Muscle of back (tissue), 11 donors: Measurements from ENCODE around the gene SELENOV. TPM values are rescaled to one million over a fixed set of nuclear protein-coding genes. Genes with fewer than 3 reads are reported as not detected.

Source experiments
- DNase-seq, 3 donors: peaks; one replicate each; pipeline versions ENCODE4 v3.0.0 to v3.0.0-alpha.2; 2013
- polyA plus RNA-seq, 10 donors: library from polyadenylated mRNA; unstranded; fragments of 120-200 nt; gene quantifications; one replicate each; pipeline ENCODE4 v1.2.1, GENCODE V29; 2013; ENCODE audit not compliant: insufficient read length in 10 of 10

SELENOV gene
- polyA plus RNA-seq, 10 donors = 0.13 TPM; not detected in 9

- no peak for DNase-seq
These were observed 43.1 kb downstream of the SELENOV start for GRCh38 chr19:39557811-39558623.

- no peak for DNase-seq
These were observed 43.7 kb downstream of the SELENOV start for GRCh38 chr19:39558624-39559117.

GRCh38 chr19:39563408-39563807 lies 48.5 kb downstream of the SELENOV start:
- no peak for DNase-seq

GRCh38 chr19:39566064-39566463 lies 51.1 kb downstream of the SELENOV start:
- no peak for DNase-seq

GRCh38 chr19:39568604-39569003 lies 53.7 kb downstream of the SELENOV start:
- DNase-seq = no peak

Other genes starting within 250 kb of the SELENOV start
- gene IFNL2, start 246.7 kb upstream of the SELENOV start, polyA plus RNA-seq = not detected
- not detected for gene IFNL1, start 218.7 kb upstream of the SELENOV start, polyA plus RNA-seq
- 1 to 10 TPM in 3 of 10 donors, under 1 TPM in 7; 0.59 to 1.9 (median 0.87) TPM for gene LRFN1, start 194.3 kb upstream of the SELENOV start, polyA plus RNA-seq
- 10 to 100 TPM; 11.5 to 28.5 (median 19.5) TPM for gene GMFG, start 179.1 kb upstream of the SELENOV start, polyA plus RNA-seq
- gene SAMD4B, start 172.7 kb upstream of the SELENOV start, polyA plus RNA-seq = 10 to 100 TPM; 62.5 to 92.8 (median 68.9) TPM
- 10 to 100 TPM; 33.8 to 43.8 (median 38.7) TPM for gene PAF1, start 124.0 kb upstream of the SELENOV start, polyA plus RNA-seq
- gene MED29, start 123.8 kb upstream of the SELENOV start, polyA plus RNA-seq = 10 to 100 TPM; 18.9 to 27.5 (median 24.9) TPM
- 100 to 1,000 TPM in 2 of 10 donors, 10 to 100 TPM in 8; 25.2 to 399 (median 70.0) TPM for gene ZFP36, start 108.3 kb upstream of the SELENOV start, polyA plus RNA-seq
- 10 to 100 TPM; 34.2 to 70.9 (median 50.2) TPM for gene PLEKHG2, start 102.5 kb upstream of the SELENOV start, polyA plus RNA-seq
- gene RPS16, start 79.2 kb upstream of the SELENOV start, polyA plus RNA-seq = 1,000 to 10,000 TPM; 1,738 to 2,174 (median 1,918) TPM
- 10 to 100 TPM; 70.0 to 97.2 (median 78.8) TPM for gene SUPT5H, start 69.6 kb upstream of the SELENOV start, polyA plus RNA-seq
- 10 to 100 TPM; 43.8 to 53.9 (median 46.7) TPM for gene TIMM50, start 34.3 kb upstream of the SELENOV start, polyA plus RNA-seq
- under 1 TPM in 9 of 10 donors, not detected in 1; 0.07 to 0.30 (median 0.15) TPM for gene DLL3, start 16.2 kb upstream of the SELENOV start, polyA plus RNA-seq
- gene EID2B, start 17.7 kb downstream of the SELENOV start, polyA plus RNA-seq = 1 to 10 TPM; 2.0 to 3.0 (median 2.4) TPM
- 10 to 100 TPM in 6 of 10 donors, 1 to 10 TPM in 4; 8.5 to 12.7 (median 10.8) TPM for gene EID2, start 25.0 kb downstream of the SELENOV start, polyA plus RNA-seq
- under 1 TPM in 2 of 10 donors, not detected in 8; 0.34 to 0.71 TPM for gene LGALS13, start 87.4 kb downstream of the SELENOV start, polyA plus RNA-seq
- not detected for gene LGALS16, start 140.8 kb downstream of the SELENOV start, polyA plus RNA-seq
- gene LGALS14, start 189.3 kb downstream of the SELENOV start, polyA plus RNA-seq = under 1 TPM in 8 of 10 donors, not detected in 2; 0.30 to 0.81 (median 0.56) TPM
- 1 to 10 TPM in 7 of 10 donors, under 1 TPM in 3; 0.22 to 3.1 (median 2.2) TPM for gene CLC, start 222.9 kb downstream of the SELENOV start, polyA plus RNA-seq